PC-3 (cell line): ENCODE measurements around the gene ANTKMT.

ENCODE experiments used
- CTCF ChIP-seq: fragments of 300-600 bp; sonication (generic); conservative IDR thresholded peaks from 2 replicates; pipeline ENCODE4 v1.5.1; 2017; ENCODE audit warnings: antibody characterized with exemption, low read depth, mild to moderate bottlenecking, low read length
- EZH2 ChIP-seq: fragments of 300-600 bp; sonication (generic); IDR thresholded peaks from one replicate; pipeline ENCODE4 v1.6.1; 2017; ENCODE audit warnings: antibody characterized with exemption, mild to moderate bottlenecking, low read length; ENCODE audit not compliant: unreplicated experiment
- EZH2phosphoT487 ChIP-seq: fragments of 300-600 bp; sonication (generic); IDR thresholded peaks from 2 replicates; pipeline ENCODE4 v1.6.1; 2018; ENCODE audit warnings: mild to moderate bottlenecking, antibody characterized with exemption, low read length, borderline replicate concordance

GRCh38 chr16:729768-730665 lies 9.1 kb downstream of the ANTKMT start:
- no peak for TF ChIP-seq EZH2
- no peak for TF ChIP-seq CTCF
- TF ChIP-seq EZH2phosphoT487 = no peak
